Measurements from ENCODE around the gene CHIT1. TPM values are rescaled to one million over a fixed set of nuclear protein-coding genes. Genes with fewer than 3 reads are reported as not detected.
A peak's percentile ranks its signal among the peaks of the same experiment; 100 is the strongest.

CHIT1 gene
- total and polyA plus RNA-seq, 9 of the 15 experiments (the other 6 are each of a cell fraction or from before 2014, with no cell fraction given), result not detected

GRCh38 chr1:203273206-203273868 is 43.9 kb upstream of the CHIT1 start (continued):
- TF ChIP-seq SMAD2 (IDR thresholded peaks at IDR 0.05; ENCODE audit: low read depth, low read length) (no peak), TCF7 (IDR thresholded peaks at IDR 0.05; ENCODE audit: borderline replicate concordance) (no peak; the same call in 1 of the 2 replicates), PCBP1 (IDR thresholded peaks at IDR 0.05; ENCODE audit: low read depth, low read length, poor library complexity, severe bottlenecking) (no peak), TRIM28 (IDR thresholded peaks at IDR 0.05) (peak; percentile 75; the same call in 1 of the 2 replicates), CUX1 (CRISPR knock-in tag; IDR thresholded peaks at IDR 0.05) (no peak), MCM7 (IDR thresholded peaks at IDR 0.05) (no peak), ZNF589 (CRISPR knock-in tag; IDR thresholded peaks at IDR 0.05; ENCODE audit: low read depth) (no peak), NONO (IDR thresholded peaks at IDR 0.05; ENCODE audit: low read depth in 2 of 2, low read length in 1 of 2) (peak in 1 of 2 experiments; percentile 65; a peak in 1 of 4 replicates)
- TF ChIP-seq, protein P1, sequence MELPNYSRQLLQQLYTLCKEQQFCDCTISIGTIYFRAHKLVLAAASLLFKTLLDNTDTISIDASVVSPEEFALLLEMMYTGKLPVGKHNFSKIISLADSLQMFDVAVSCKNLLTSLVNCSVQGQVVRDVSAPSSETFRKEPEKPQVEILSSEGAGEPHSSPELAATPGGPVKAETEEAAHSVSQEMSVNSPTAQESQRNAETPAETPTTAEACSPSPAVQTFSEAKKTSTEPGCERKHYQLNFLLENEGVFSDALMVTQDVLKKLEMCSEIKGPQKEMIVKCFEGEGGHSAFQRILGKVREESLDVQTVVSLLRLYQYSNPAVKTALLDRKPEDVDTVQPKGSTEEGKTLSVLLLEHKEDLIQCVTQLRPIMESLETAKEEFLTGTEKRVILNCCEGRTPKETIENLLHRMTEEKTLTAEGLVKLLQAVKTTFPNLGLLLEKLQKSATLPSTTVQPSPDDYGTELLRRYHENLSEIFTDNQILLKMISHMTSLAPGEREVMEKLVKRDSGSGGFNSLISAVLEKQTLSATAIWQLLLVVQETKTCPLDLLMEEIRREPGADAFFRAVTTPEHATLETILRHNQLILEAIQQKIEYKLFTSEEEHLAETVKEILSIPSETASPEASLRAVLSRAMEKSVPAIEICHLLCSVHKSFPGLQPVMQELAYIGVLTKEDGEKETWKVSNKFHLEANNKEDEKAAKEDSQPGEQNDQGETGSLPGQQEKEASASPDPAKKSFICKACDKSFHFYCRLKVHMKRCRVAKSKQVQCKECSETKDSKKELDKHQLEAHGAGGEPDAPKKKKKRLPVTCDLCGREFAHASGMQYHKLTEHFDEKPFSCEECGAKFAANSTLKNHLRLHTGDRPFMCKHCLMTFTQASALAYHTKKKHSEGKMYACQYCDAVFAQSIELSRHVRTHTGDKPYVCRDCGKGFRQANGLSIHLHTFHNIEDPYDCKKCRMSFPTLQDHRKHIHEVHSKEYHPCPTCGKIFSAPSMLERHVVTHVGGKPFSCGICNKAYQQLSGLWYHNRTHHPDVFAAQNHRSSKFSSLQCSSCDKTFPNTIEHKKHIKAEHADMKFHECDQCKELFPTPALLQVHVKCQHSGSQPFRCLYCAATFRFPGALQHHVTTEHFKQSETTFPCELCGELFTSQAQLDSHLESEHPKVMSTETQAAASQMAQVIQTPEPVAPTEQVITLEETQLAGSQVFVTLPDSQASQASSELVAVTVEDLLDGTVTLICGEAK (IDR thresholded peaks at IDR 0.05), result no peak
- TF ChIP-seq, protein P1 (CRISPR knock-in tag; IDR thresholded peaks at IDR 0.05), result no peak
